ENCODE measurements around the gene ANK2. TPM values are rescaled to one million over a fixed set of nuclear protein-coding genes. Genes with fewer than 3 reads are reported as not detected.

The ANK2 gene
- total RNA-seq, 1 donor from 2014 or later = 14.0 TPM

DNA sequence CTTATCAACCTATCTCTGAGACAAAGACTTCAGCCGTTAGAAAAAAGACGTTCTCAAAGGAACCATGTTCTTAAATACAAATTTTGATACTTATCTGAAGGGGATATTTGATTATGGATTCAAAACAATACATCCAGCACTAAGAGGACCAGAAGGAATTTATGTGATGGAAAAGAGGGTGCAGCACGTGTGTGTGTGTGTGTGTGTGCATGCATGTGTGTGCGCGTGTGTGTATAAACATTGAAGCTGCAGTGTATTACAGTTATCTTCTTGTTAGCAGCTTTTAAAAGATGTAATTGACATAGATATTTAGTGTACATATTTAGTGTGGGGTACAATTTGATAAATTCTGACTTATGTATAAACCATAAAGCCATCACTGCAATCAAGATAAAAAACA is 44.9 kb downstream of the ANK2 start:
- TF ChIP-seq, protein P1, sequence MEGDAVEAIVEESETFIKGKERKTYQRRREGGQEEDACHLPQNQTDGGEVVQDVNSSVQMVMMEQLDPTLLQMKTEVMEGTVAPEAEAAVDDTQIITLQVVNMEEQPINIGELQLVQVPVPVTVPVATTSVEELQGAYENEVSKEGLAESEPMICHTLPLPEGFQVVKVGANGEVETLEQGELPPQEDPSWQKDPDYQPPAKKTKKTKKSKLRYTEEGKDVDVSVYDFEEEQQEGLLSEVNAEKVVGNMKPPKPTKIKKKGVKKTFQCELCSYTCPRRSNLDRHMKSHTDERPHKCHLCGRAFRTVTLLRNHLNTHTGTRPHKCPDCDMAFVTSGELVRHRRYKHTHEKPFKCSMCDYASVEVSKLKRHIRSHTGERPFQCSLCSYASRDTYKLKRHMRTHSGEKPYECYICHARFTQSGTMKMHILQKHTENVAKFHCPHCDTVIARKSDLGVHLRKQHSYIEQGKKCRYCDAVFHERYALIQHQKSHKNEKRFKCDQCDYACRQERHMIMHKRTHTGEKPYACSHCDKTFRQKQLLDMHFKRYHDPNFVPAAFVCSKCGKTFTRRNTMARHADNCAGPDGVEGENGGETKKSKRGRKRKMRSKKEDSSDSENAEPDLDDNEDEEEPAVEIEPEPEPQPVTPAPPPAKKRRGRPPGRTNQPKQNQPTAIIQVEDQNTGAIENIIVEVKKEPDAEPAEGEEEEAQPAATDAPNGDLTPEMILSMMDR (IDR thresholded peaks at IDR 0.05) = no peak

DNA sequence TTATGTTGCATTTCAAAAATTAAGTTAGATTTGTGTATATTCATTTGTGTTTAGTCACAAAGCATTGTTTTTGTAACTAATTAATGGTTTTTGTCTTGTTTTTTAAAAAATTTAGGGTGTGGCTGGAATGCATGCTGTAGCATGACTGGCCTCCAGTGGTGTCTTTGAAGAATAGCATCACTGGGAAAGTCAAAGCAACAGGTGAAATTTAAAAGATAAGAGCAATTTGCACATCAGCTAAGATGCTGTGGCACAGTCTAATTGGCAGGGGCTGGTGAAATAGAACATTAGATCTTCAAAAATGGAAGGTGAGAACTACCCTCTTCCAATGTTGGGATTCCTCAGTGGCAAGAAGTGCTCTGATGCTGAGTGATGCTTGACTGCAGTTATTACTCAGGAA is 45.3 kb downstream of the ANK2 start:
- no peaks in the 10 kb centered on the region for H3K4me1 ChIP-seq
- no peak for ATAC-seq
- intact Hi-C loops (cut with DNase I) = no loop called here
- no peaks in the 10 kb centered on the region for H3K27me3 ChIP-seq (ENCODE audit: low read depth)
- no peak overlapping the region for H3K27ac ChIP-seq
- no peak for DNase-seq
- H3K4me3 ChIP-seq = no peak overlapping the region
- H3K9me3 ChIP-seq = no peaks in the 10 kb centered on the region
- no peaks in the 10 kb centered on the region for H3K36me3 ChIP-seq
- TF ChIP-seq, protein P1 (IDR thresholded peaks at IDR 0.05) = peak; percentile 29

More for the DNA sequence above, 44.9 kb downstream of the ANK2 start:
- intact Hi-C loops (cut with DNase I) = no loop called here
- Histone ChIP-seq H3K36me3 (no peaks in the 10 kb centered on the region), H3K27ac (no peak overlapping the region), H3K9me3 (no peaks in the 10 kb centered on the region), H3K4me1 (no peaks in the 10 kb centered on the region), H3K27me3 (ENCODE audit: low read depth) (no peaks in the 10 kb centered on the region), H3K4me3 (no peak overlapping the region)
- no peak for ATAC-seq
- no peak for DNase-seq

DNA sequence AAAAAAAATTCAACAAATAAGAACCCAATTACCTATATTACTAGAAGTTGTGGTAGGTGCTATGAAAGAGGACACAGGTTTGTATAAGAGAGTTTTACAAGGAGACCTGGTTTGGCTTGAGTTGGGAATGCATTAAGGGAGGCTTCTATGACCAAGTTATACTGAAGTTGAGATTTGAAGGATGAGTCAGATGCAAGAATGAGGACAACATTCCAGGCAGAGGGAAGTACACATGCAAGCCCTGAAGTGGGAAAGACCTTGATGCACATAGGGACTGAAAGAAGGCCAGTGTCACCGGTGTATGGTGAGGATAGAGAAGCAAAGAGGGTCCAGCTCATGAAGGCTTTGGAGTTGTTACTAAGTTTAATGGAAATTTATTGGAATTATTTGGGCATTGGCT is 52.2 kb downstream of the ANK2 start:
- TF ChIP-seq, protein P1 (IDR thresholded peaks at IDR 0.05) = no peak
- no peak overlapping the region for H3K27ac ChIP-seq
- intact Hi-C loops (cut with DNase I) = no loop called here
- H3K9me3 ChIP-seq = no peaks in the 10 kb centered on the region
- DNase-seq (no peak), ATAC-seq (no peak)
- H3K4me1 ChIP-seq = no peaks in the 10 kb centered on the region
- H3K36me3 ChIP-seq = no peaks in the 10 kb centered on the region
- no peak overlapping the region for H3K4me3 ChIP-seq
- no peaks in the 10 kb centered on the region for H3K27me3 ChIP-seq (ENCODE audit: low read depth)

DNA sequence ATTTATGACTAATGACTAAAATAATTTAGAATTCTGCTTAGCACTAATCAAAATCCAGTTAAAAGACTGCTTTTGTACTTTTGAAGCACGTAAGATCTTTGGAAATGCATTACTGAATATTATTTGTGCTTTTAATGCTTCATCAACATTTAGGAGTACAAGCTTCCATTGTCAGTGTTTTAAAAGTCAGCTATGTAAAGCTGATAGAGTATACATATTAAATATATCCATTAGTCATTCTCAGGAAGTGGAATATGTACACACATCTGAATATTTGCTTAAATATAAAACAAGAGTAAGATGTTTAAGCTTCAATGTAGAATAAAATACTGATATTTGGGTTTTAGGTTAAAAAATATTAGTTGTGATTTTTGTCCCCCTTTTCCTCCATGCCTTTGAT is 54.1 kb downstream of the ANK2 start:
- H3K27ac ChIP-seq = no peak overlapping the region
- ATAC-seq (no peak), DNase-seq (no peak)
- no peaks in the 10 kb centered on the region for H3K4me1 ChIP-seq
- TF ChIP-seq, protein P1 (IDR thresholded peaks at IDR 0.05) = no peak
- intact Hi-C loops (cut with DNase I) = no loop called here
- no peaks in the 10 kb centered on the region for H3K36me3 ChIP-seq
- no peaks in the 10 kb centered on the region for H3K27me3 ChIP-seq (ENCODE audit: low read depth)
- H3K4me3 ChIP-seq = no peak overlapping the region
- H3K9me3 ChIP-seq = no peaks in the 10 kb centered on the region

DNA sequence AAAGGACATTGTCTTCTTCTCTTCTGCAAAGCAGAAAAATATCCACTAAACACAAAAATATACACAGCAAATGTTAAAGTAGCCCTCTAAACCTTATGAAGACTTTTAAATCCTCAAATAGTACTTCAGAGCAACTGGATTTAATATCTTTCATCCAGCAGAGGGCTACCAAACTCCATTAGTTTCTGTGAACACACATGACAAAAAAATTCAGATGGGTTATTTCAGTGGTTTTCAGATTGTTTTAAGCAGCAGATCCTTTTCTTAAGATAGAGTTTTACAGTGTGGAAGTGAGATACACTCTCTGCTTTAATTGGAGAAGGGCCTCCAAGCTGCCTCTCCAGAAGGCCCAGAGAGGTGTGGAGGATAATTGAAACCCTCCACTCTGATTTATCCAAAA is 56.7 kb downstream of the ANK2 start:
- Histone ChIP-seq H3K4me3 (no peak overlapping the region), H3K36me3 (no peaks in the 10 kb centered on the region)

More for the DNA sequence above, 56.7 kb downstream of the ANK2 start:
- DNase-seq (no peak), ATAC-seq (peak in 1 of 2 donors; percentile 41)
- no peak overlapping the region for H3K27ac ChIP-seq
- TF ChIP-seq, protein P1 (IDR thresholded peaks at IDR 0.05) = peak; percentile 27
- H3K9me3 ChIP-seq = no peaks in the 10 kb centered on the region
- H3K27me3 ChIP-seq (ENCODE audit: low read depth) = no peaks in the 10 kb centered on the region
- H3K4me1 ChIP-seq = no peaks in the 10 kb centered on the region
- intact Hi-C loops (cut with DNase I) = no loop called here
